Vagina (tissue), 2 donors: ENCODE results near the gene CLDN19.

ENCODE experiments used
- POLR2A ChIP-seq, 2 donors: fragments of 450-650 bp; IDR thresholded peaks; one replicate each; pipeline ENCODE4 v1.6.1; 2017; ENCODE audit warnings: antibody characterized with exemption in 2 of 2, mild to moderate bottlenecking in 2 of 2, moderate library complexity in 2 of 2
- TF ChIP-seq, protein P1 (sequence below), 3 experiments: fragments of 450-650 bp in 2 of 3; fragments of 200-600 bp in 1 of 3; sonication (generic) in 1 of 3; IDR thresholded peaks; one replicate each; pipeline ENCODE4 v1.5.1; 2017 to 2019; ENCODE audit warnings: antibody characterized with exemption in 3 of 3, mild to moderate bottlenecking in 2 of 3, moderate library complexity in 2 of 3

- TF ChIP-seq POLR2A (IDR thresholded peaks at IDR 0.05), result no peak
- TF ChIP-seq, protein P1, sequence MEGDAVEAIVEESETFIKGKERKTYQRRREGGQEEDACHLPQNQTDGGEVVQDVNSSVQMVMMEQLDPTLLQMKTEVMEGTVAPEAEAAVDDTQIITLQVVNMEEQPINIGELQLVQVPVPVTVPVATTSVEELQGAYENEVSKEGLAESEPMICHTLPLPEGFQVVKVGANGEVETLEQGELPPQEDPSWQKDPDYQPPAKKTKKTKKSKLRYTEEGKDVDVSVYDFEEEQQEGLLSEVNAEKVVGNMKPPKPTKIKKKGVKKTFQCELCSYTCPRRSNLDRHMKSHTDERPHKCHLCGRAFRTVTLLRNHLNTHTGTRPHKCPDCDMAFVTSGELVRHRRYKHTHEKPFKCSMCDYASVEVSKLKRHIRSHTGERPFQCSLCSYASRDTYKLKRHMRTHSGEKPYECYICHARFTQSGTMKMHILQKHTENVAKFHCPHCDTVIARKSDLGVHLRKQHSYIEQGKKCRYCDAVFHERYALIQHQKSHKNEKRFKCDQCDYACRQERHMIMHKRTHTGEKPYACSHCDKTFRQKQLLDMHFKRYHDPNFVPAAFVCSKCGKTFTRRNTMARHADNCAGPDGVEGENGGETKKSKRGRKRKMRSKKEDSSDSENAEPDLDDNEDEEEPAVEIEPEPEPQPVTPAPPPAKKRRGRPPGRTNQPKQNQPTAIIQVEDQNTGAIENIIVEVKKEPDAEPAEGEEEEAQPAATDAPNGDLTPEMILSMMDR (IDR thresholded peaks at IDR 0.05), result no peak
Observed at GRCh38 chr1:42748021-42748420, 8.0 kb upstream of the CLDN19 start.
